K562 (cell line): Measurements from ENCODE around the gene BNIP5. TPM values are rescaled to one million over a fixed set of nuclear protein-coding genes. Genes with fewer than 3 reads are reported as not detected.

Source experiments
- BCOR ChIP-seq: fragments of 450-650 bp; IDR thresholded peaks from 2 replicates; pipeline ENCODE4 v1.6.1; 2016
- E2F8 ChIP-seq: fragments of 450-650 bp; IDR thresholded peaks from 2 replicates; pipeline ENCODE4 v1.7.1; 2018; ENCODE audit warnings: mild to moderate bottlenecking, low read depth; ENCODE audit not compliant: partially characterized antibody
- ELF1 ChIP-seq: fragments of 200-800 bp; sonication (Bioruptor generic); IDR thresholded peaks from 2 replicates; pipeline ENCODE4 v1.6.1; 2016; ENCODE audit warnings: missing genetic modification characterization, missing compliant biosample characterization
- ETS1 ChIP-seq: conservative IDR thresholded peaks from 2 replicates; pipeline ENCODE4 v1.6.1; 2011; ENCODE audit warnings: low read depth, mild to moderate bottlenecking, low read length; ENCODE audit not compliant: control insufficient read depth
- GATA2 ChIP-seq: sonication (generic); formaldehyde crosslinking; IDR thresholded peaks from 2 replicates; pipeline ENCODE4 v1.4.0; 2020; ENCODE audit warnings: mild to moderate bottlenecking, missing genetic modification reagents
- GTF2F1 ChIP-seq: IDR thresholded peaks from 2 replicates; pipeline ENCODE4 v1.6.1; 2011; ENCODE audit warnings: low read depth, low read length, improper control_type of control experiment
- HDAC3 ChIP-seq: fragments of 450-650 bp; IDR thresholded peaks from 2 replicates; pipeline ENCODE4 v1.6.1; 2018; ENCODE audit warnings: borderline replicate concordance, mild to moderate bottlenecking, moderate library complexity; ENCODE audit not compliant: partially characterized antibody
- HES1 ChIP-seq: fragments of 450-650 bp; IDR thresholded peaks from 2 replicates; pipeline ENCODE4 v1.6.1; 2016; ENCODE audit warnings: low read depth, mild to moderate bottlenecking, moderate library complexity
- ILK ChIP-seq: fragments of 450-650 bp; IDR thresholded peaks from 2 replicates; pipeline ENCODE4 v1.6.1; 2016; ENCODE audit warnings: missing genetic modification characterization, low read depth, mild to moderate bottlenecking, missing compliant biosample characterization, moderate library complexity, borderline replicate concordance
- KDM4B ChIP-seq, 2 experiments: fragments of 450-650 bp in 1 of 2; sonication (generic) in 1 of 2; IDR thresholded peaks; 2 replicates each; pipeline ENCODE4 v1.6.1; 2016 to 2017; ENCODE audit warnings: borderline replicate concordance in 2 of 2, antibody characterized with exemption in 1 of 2, low read depth in 1 of 2, mild to moderate bottlenecking in 1 of 2
- POLR2A ChIP-seq: fragments of 450-650 bp; conservative IDR thresholded peaks from 2 replicates; pipeline ENCODE4 v1.6.1; 2016
- RB1 ChIP-seq: fragments of 450-650 bp; IDR thresholded peaks from 2 replicates; pipeline ENCODE4 v1.6.1; 2017; ENCODE audit warnings: low read depth, mild to moderate bottlenecking
- RBM34 ChIP-seq: fragments of 200-400 bp; formaldehyde crosslinking; IDR thresholded peaks from 2 replicates; pipeline ENCODE4 v1.6.1; 2018; ENCODE audit warnings: low read length, borderline replicate concordance; ENCODE audit not compliant: insufficient read depth
- STAT5A ChIP-seq: IDR thresholded peaks from 2 replicates; pipeline ENCODE4 v1.6.1; 2012; ENCODE audit warnings: low read length, inconsistent platforms, borderline replicate concordance
- ZBTB7A ChIP-seq: IDR thresholded peaks from 2 replicates; pipeline ENCODE4 v1.6.1; 2011; ENCODE audit warnings: low read depth, mild to moderate bottlenecking, low read length, moderate library complexity, borderline replicate concordance; ENCODE audit not compliant: control insufficient read depth
- ZNF134 ChIP-seq: fragments of 250-450 bp; sonication (Bioruptor Pico); conservative IDR thresholded peaks from 2 replicates; pipeline ENCODE4 v1.4.0; 2020
- ZNF140 ChIP-seq: fragments of 250-450 bp; sonication (Bioruptor Pico); IDR thresholded peaks from 2 replicates; pipeline ENCODE4 v1.8.0; 2021; ENCODE audit warnings: moderate library complexity, mild to moderate bottlenecking, inconsistent platforms
- ZNF24 ChIP-seq: fragments of 450-650 bp; IDR thresholded peaks from 2 replicates; pipeline ENCODE4 v1.6.1; 2016
- ZNF507 ChIP-seq: conservative IDR thresholded peaks from 2 replicates; pipeline ENCODE4 v1.6.1; 2017; ENCODE audit warnings: missing genetic modification characterization, missing compliant biosample characterization
- ZNF512 ChIP-seq: IDR thresholded peaks from 2 replicates; pipeline ENCODE4 v1.6.1; 2016; ENCODE audit warnings: missing genetic modification characterization, missing compliant biosample characterization
- ZNF740 ChIP-seq, 3 experiments: fragments of 200-800 bp in 1 of 3; sonication (Bioruptor generic) in 1 of 3; sonication (generic) in 1 of 3; formaldehyde crosslinking in 1 of 3; IDR thresholded peaks; 2 replicates each; pipeline versions ENCODE4 v1.6.1 to v1.8.0; 2016 to 2022; ENCODE audit warnings: mild to moderate bottlenecking in 2 of 3, missing compliant biosample characterization in 2 of 3, missing genetic modification characterization in 2 of 3, missing genetic modification reagents in 1 of 3
- polyA plus RNA-seq, 8 experiments: library from polyadenylated mRNA; depleted of rRNA in 4 of 8; stranded (reverse) in 5 of 8; unstranded in 3 of 8; fragments of >200 nt; fragmentation: Nextera tagmentation in 2 of 8; fragmentation: Illumina TruSeq in 1 of 8; extraction: Ambion mirVana in 2 of 8; extraction: Trizol in 1 of 8; gene quantifications; 2 replicates each; pipeline versions ENCODE4 v1.2.1 to v1.2.3, GENCODE V29; 2011 to 2014; ENCODE audit warnings: inconsistent platforms in 1 of 8, missing spikeins in 1 of 8
- total RNA-seq, 7 experiments: library from RNA; depleted of rRNA in 6 of 7; stranded (reverse); fragments of >200 nt in 6 of 7; fragmentation: Illumina TruSeq in 2 of 7; extraction: Trizol in 2 of 7; gene quantifications; 2 replicates each; pipeline versions ENCODE4 v1.2.1 to v1.2.3, GENCODE V29; 2011 to 2021; ENCODE audit warnings: low replicate concordance in 1 of 7

Gene BNIP5
- total and polyA plus RNA-seq, 9 of the 15 experiments (the other 6 are each of a cell fraction or from before 2014, with no cell fraction given), result not detected

GRCh38 chr6:36340618-36341454 lies 4.1 kb upstream of the BNIP5 start (continued):
- no peak for TF ChIP-seq HES1
- TF ChIP-seq ZNF507 (tag), result no peak
- no peak for TF ChIP-seq GATA2 (CRISPR knock-in tag)
- TF ChIP-seq BCOR, result peak; percentile 58
- no peak for TF ChIP-seq HDAC3
- no peak for TF ChIP-seq STAT5A
- TF ChIP-seq ZNF24, result peak; percentile 35; the same call in 1 of the 2 replicates
- no peak for TF ChIP-seq POLR2A
- TF ChIP-seq RBM34, result no peak
- TF ChIP-seq KDM4B (IDR thresholded peaks at IDR 0.05; ENCODE audit: borderline replicate concordance in 2 of 2, low read depth in 1 of 2), result no peak
- no peak for TF ChIP-seq ZNF740 (CRISPR knock-in tag; IDR thresholded peaks at IDR 0.05)
- TF ChIP-seq ZNF740 (tag; IDR thresholded peaks at IDR 0.05), result no peak
- no peak for TF ChIP-seq ZBTB7A
- no peak for TF ChIP-seq ZNF512
- no peak for TF ChIP-seq E2F8
- no peak for TF ChIP-seq ELF1 (tag)
- no peak for TF ChIP-seq ZNF134
- TF ChIP-seq RB1, result peak; percentile 55
- no peak for TF ChIP-seq ZNF140
- no peak for TF ChIP-seq ILK (tag)
- no peak for TF ChIP-seq ETS1
- TF ChIP-seq GTF2F1, result no peak
